ENCODE results near the gene KCTD13. TPM values are rescaled to one million over a fixed set of nuclear protein-coding genes. Genes with fewer than 3 reads are reported as not detected.

KCTD13 gene
- polyA plus RNA-seq, 1 of the 3 experiments (the other 2 are of a cell fraction): 31.0 TPM

DNA sequence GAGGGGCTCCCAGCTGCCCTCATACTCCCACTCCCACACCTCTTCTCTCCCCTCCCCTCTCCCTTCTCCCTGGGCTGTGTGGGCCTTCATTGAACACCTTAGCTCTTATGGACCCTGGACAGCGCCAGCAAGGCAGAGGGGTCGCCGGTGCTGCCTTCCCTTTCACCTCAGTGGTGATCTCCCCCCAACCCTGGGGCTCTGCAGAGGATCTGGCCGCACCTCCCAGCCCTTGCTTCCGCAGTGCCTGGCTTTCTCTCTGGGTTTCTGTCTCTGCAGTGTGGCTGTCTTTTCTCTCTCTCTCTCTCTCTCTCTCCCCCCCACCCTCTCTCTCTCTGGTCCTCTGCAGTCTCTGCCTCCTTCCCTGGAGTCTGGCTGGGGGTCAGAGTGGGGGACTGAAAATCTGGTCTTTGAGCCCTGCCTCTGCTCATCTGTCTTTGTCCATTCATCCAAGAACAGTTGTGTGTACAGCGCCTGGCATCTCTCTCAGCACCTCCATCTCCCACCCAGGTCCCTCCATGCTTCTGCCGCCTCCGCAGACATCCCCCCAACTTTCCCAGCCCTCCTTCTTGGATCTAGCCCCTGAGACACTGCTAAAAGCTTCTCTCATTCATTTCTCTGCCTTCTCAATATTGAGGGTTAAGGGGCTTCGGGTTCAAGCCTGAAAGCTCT, 27.8 kb downstream of the KCTD13 start:
- peak overlapping the region; percentile 77 for H3K9ac ChIP-seq
- H3K36me3 ChIP-seq (replicated peaks in 1 of 2; ENCODE audit: control insufficient read depth in 1 of 2, insufficient read depth in 2 of 2, low read length in 1 of 2): peaks cover 0 to 5% of the 10 kb centered on the region in 2 experiments
- H3K27me3 ChIP-seq (ENCODE audit: insufficient read depth): no peaks in the 10 kb centered on the region
- H3K79me2 ChIP-seq (ENCODE audit: insufficient read depth): peaks cover 25% of the 10 kb centered on the region
- ChIA-PET POLR2A (interaction anchor here (1.0 kb wide), 1 partner anchor 97 kb away, joined by 3 read pairs; the partner anchor contains the start of genes HIRIP3 and INO80E), CTCF (interaction anchor here (0.7 to 1.7 kb wide), 3 partner anchors 35 to 161 kb away, joined by 3 to 6 read pairs (median 3); partner anchors contain the start of gene CDIPT)
- H3K9me2 ChIP-seq: no peaks in the 10 kb centered on the region
- peak; percentile 65 for DNase-seq
- peaks cover 0 to 20% of the 10 kb centered on the region in 2 experiments; a peak in 1 of 4 replicates for H3K4me1 ChIP-seq (ENCODE audit: control insufficient read depth in 1 of 2, insufficient read depth in 2 of 2, low read depth in 1 of 2, low read length in 1 of 2)
- WGBS (ENCODE audit: low lambda C conversion rate): 31% methylated on average over 9 of the region's 9 CpGs
- H2AFZ ChIP-seq (ENCODE audit: low read depth): no peak overlapping the region
- peak overlapping the region; percentile 54 to 89 for H3K4me3 ChIP-seq (ENCODE audit: low read depth in 2 of 2, low read length in 1 of 2)
- H3K4me2 ChIP-seq: peak overlapping the region; percentile 100
- no peak for TF ChIP-seq FOXM1 (IDR thresholded peaks at IDR 0.05; ENCODE audit: low read depth)
- TF ChIP-seq, protein P1, sequence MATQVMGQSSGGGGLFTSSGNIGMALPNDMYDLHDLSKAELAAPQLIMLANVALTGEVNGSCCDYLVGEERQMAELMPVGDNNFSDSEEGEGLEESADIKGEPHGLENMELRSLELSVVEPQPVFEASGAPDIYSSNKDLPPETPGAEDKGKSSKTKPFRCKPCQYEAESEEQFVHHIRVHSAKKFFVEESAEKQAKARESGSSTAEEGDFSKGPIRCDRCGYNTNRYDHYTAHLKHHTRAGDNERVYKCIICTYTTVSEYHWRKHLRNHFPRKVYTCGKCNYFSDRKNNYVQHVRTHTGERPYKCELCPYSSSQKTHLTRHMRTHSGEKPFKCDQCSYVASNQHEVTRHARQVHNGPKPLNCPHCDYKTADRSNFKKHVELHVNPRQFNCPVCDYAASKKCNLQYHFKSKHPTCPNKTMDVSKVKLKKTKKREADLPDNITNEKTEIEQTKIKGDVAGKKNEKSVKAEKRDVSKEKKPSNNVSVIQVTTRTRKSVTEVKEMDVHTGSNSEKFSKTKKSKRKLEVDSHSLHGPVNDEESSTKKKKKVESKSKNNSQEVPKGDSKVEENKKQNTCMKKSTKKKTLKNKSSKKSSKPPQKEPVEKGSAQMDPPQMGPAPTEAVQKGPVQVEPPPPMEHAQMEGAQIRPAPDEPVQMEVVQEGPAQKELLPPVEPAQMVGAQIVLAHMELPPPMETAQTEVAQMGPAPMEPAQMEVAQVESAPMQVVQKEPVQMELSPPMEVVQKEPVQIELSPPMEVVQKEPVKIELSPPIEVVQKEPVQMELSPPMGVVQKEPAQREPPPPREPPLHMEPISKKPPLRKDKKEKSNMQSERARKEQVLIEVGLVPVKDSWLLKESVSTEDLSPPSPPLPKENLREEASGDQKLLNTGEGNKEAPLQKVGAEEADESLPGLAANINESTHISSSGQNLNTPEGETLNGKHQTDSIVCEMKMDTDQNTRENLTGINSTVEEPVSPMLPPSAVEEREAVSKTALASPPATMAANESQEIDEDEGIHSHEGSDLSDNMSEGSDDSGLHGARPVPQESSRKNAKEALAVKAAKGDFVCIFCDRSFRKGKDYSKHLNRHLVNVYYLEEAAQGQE (IDR thresholded peaks at IDR 0.05; ENCODE audit: low read depth, low read length): peak; percentile 89
- 0 out of 2 replicates have a peak, but pooled peaks cover 3% of the 10 kb centered on the region for H4K20me1 ChIP-seq (ENCODE audit: insufficient read depth)
- no peaks in the 10 kb centered on the region for H3K9me3 ChIP-seq
- H3F3A ChIP-seq (replicated peaks; ENCODE audit: insufficient read depth): peaks cover 15% of the 10 kb centered on the region
- peak overlapping the region in 1 of 2 experiments; percentile 85; a peak in 2 of 4 replicates for H3K27ac ChIP-seq (ENCODE audit: low read depth in 2 of 2, low read length in 1 of 2)

DNA sequence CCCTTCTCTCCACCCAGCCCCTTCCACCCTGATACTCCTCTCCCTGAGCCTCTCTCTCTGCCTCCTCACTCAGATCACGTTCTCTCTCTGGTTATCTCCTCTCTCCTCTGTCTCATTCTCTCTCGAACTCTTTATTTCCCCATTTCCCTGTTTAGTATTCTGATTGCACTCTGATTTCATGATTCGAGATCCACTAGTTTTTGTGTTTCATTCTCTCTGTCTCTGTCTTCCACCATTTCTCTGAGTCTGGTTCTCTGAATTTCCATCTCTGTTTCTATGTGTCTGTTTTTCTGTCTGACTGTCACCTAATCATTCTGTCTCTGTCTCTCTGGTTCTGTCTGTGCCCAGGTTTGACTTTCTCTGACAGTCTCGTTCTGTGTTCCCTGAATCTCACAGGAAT, 28.7 kb downstream of the KCTD13 start:
- H3K9ac ChIP-seq: no peak overlapping the region
- no peak overlapping the region for H3K4me3 ChIP-seq (ENCODE audit: low read depth in 2 of 2, low read length in 1 of 2)
- H2AFZ ChIP-seq (ENCODE audit: low read depth): no peak overlapping the region
- 0 out of 2 replicates have a peak, but pooled peaks cover 3% of the 10 kb centered on the region for H4K20me1 ChIP-seq (ENCODE audit: insufficient read depth)
- H3K27me3 ChIP-seq (ENCODE audit: insufficient read depth): no peaks in the 10 kb centered on the region
- no peak for TF ChIP-seq EP300 (IDR thresholded peaks at IDR 0.05; ENCODE audit: borderline replicate concordance in 1 of 2, low read depth in 1 of 2, low read length in 1 of 2)
- no peak for TF ChIP-seq FOXM1 (IDR thresholded peaks at IDR 0.05; ENCODE audit: low read depth)
- TF ChIP-seq TCF12 (IDR thresholded peaks at IDR 0.05): no peak
- no peak for TF ChIP-seq POLR2AphosphoS5 (IDR thresholded peaks at IDR 0.05; ENCODE audit: low read depth, low read length)
- TF ChIP-seq GABPA (IDR thresholded peaks at IDR 0.05; ENCODE audit: low read depth): no peak
- TF ChIP-seq TAF1 (IDR thresholded peaks at IDR 0.05; ENCODE audit: borderline replicate concordance, low read depth, low read length): no peak
- no peak for TF ChIP-seq SIN3A (IDR thresholded peaks at IDR 0.05; ENCODE audit: borderline replicate concordance, low read depth, low read length)
- TF ChIP-seq, protein P2, sequence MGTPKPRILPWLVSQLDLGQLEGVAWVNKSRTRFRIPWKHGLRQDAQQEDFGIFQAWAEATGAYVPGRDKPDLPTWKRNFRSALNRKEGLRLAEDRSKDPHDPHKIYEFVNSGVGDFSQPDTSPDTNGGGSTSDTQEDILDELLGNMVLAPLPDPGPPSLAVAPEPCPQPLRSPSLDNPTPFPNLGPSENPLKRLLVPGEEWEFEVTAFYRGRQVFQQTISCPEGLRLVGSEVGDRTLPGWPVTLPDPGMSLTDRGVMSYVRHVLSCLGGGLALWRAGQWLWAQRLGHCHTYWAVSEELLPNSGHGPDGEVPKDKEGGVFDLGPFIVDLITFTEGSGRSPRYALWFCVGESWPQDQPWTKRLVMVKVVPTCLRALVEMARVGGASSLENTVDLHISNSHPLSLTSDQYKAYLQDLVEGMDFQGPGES (IDR thresholded peaks at IDR 0.05; ENCODE audit: low read depth, low read length): no peak
- TF ChIP-seq FOSL2 (IDR thresholded peaks at IDR 0.05; ENCODE audit: borderline replicate concordance, low read depth): no peak
- no peak for TF ChIP-seq RCOR1 (IDR thresholded peaks at IDR 0.05; ENCODE audit: low read length)
- no peak for TF ChIP-seq SMC3 (IDR thresholded peaks at IDR 0.05; ENCODE audit: low read depth, low read length)
- TF ChIP-seq EZH2phosphoT487 (IDR thresholded peaks at IDR 0.05; ENCODE audit: borderline replicate concordance, low read depth): no peak
- TF ChIP-seq MEF2A (IDR thresholded peaks at IDR 0.05; ENCODE audit: borderline replicate concordance, low read depth): no peak
- TF ChIP-seq GATA2 (CRISPR knock-in tag; IDR thresholded peaks at IDR 0.05): no peak
- TF ChIP-seq, protein P3, sequence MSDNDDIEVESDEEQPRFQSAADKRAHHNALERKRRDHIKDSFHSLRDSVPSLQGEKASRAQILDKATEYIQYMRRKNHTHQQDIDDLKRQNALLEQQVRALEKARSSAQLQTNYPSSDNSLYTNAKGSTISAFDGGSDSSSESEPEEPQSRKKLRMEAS (IDR thresholded peaks at IDR 0.05; ENCODE audit: low read depth): no peak
- H3K4me1 ChIP-seq (ENCODE audit: control insufficient read depth in 1 of 2, insufficient read depth in 2 of 2, low read depth in 1 of 2, low read length in 1 of 2): peaks cover 0 to 20% of the 10 kb centered on the region in 2 experiments; a peak in 1 of 4 replicates
- H3K4me2 ChIP-seq: peak overlapping the region; percentile 100
- 73% methylated on average over 4 of the region's 4 CpGs for WGBS (ENCODE audit: low lambda C conversion rate)
- H3K9me3 ChIP-seq: no peaks in the 10 kb centered on the region
- no peaks in the 10 kb centered on the region for H3K9me2 ChIP-seq
- ChIA-PET CTCF (no interaction called here), POLR2A (interaction anchor here (1.0 kb wide), 1 partner anchor 98 kb away, joined by 3 read pairs; the partner anchor contains the start of genes HIRIP3 and INO80E)
- H3K27ac ChIP-seq (ENCODE audit: low read depth in 2 of 2, low read length in 1 of 2): no peak overlapping the region
- H3K79me2 ChIP-seq (ENCODE audit: insufficient read depth): peaks cover 16% of the 10 kb centered on the region
- peaks cover 17% of the 10 kb centered on the region for H3F3A ChIP-seq (replicated peaks; ENCODE audit: insufficient read depth)
- DNase-seq: no peak
- H3K36me3 ChIP-seq (replicated peaks in 1 of 2; ENCODE audit: control insufficient read depth in 1 of 2, insufficient read depth in 2 of 2, low read length in 1 of 2): peaks cover 0 to 5% of the 10 kb centered on the region in 2 experiments

Measured in SK-N-SH (cell line).